OCI-LY7 (cell line): ENCODE results near the gene ULK4. TPM values are rescaled to one million over a fixed set of nuclear protein-coding genes. Genes with fewer than 3 reads are reported as not detected.

Experiments
- BruUV-seq: library from RNA; stranded (reverse); fragments of 400-500 nt; replicated peaks from 2 replicates; lab custom pipeline; 2021; lab: Mats Ljungman, UMichigan
- CTCF ChIA-PET: fragments of 300-600 bp; sonication (Branson Sonifier 250); formaldehyde crosslinking; loops from one replicate; lab custom pipeline; 2022; ENCODE audit warnings: antibody characterized with exemption; ENCODE audit not compliant: unreplicated experiment; lab: Charles Lee
- POLR2A ChIA-PET: fragments of 300-600 bp; sonication (Branson Sonifier 250); formaldehyde crosslinking; loops from one replicate; lab custom pipeline; 2022; ENCODE audit warnings: antibody characterized with exemption; lab: Charles Lee
- DNase-seq: peaks from one replicate; pipeline ENCODE4 v3.0.0-alpha.2; 2015; ENCODE audit warnings: low spot score
- H2AFZ ChIP-seq: fragments of 200-600 bp; sonication (generic), shearing (Covaris generic); 2 replicates; pipeline ENCODE4 v1.6.1; 2014; ENCODE audit warnings: mild to moderate bottlenecking, antibody characterized with exemption, low read length, moderate library complexity
- H3K27ac ChIP-seq: fragments of 200-600 bp; sonication (generic); 2 replicates; pipeline ENCODE4 v1.5.1; 2014; ENCODE audit warnings: mixed run types, low read depth, mild to moderate bottlenecking, moderate library complexity, low read length, inconsistent platforms; ENCODE audit not compliant: poor library complexity, severe bottlenecking
- H3K36me3 ChIP-seq: fragments of 200-600 bp; sonication (generic); 2 replicates; pipeline ENCODE4 v1.6.1; 2014; ENCODE audit warnings: mild to moderate bottlenecking, antibody characterized with exemption, low read length, moderate library complexity, mixed read lengths; ENCODE audit not compliant: insufficient read depth
- H3K4me1 ChIP-seq: fragments of 200-600 bp; sonication (generic); 2 replicates; pipeline ENCODE4 v1.5.1; 2014; ENCODE audit warnings: mild to moderate bottlenecking, low read length; ENCODE audit not compliant: insufficient read depth, poor library complexity, severe bottlenecking
- H3K4me2 ChIP-seq: fragments of 200-600 bp; sonication (generic); 2 replicates; pipeline ENCODE4 v1.6.1; 2014; ENCODE audit warnings: mild to moderate bottlenecking, low read length
- H3K4me3 ChIP-seq: fragments of 200-600 bp; sonication (generic); 2 replicates; pipeline ENCODE4 v1.5.1; 2014; ENCODE audit warnings: mild to moderate bottlenecking, low read depth, low read length; ENCODE audit not compliant: poor library complexity, severe bottlenecking
- H3K79me2 ChIP-seq: fragments of 200-600 bp; sonication (generic); 2 replicates; pipeline ENCODE4 v1.6.1; 2016; ENCODE audit warnings: low read depth, mild to moderate bottlenecking, low read length, moderate library complexity, mixed read lengths; ENCODE audit not compliant: insufficient read depth
- H3K9me2 ChIP-seq: fragments of 200-600 bp; sonication (generic); 2 replicates; pipeline ENCODE4 v1.6.1; 2016; ENCODE audit warnings: mild to moderate bottlenecking, low read length, mixed read lengths; ENCODE audit not compliant: insufficient read depth
- H3K9me3 ChIP-seq: fragments of 200-600 bp; sonication (generic); 2 replicates; pipeline ENCODE4 v1.6.1; 2014; ENCODE audit warnings: mild to moderate bottlenecking, mixed run types, low read length, mixed read lengths
- H4K20me1 ChIP-seq: fragments of 200-600 bp; sonication (generic); 2 replicates; pipeline ENCODE4 v1.6.1; 2014; ENCODE audit warnings: mild to moderate bottlenecking, antibody characterized with exemption, low read length, moderate library complexity, mixed read lengths; ENCODE audit not compliant: insufficient read depth
- EZH2phosphoT487 ChIP-seq: fragments of 200-600 bp; sonication (generic); IDR thresholded peaks from 2 replicates; pipeline ENCODE4 v1.6.1; 2018; ENCODE audit warnings: low read depth, borderline replicate concordance, mild to moderate bottlenecking, mixed run types, antibody characterized with exemption, low read length, moderate library complexity, mixed read lengths
- intact Hi-C: fragments of 100-400 bp; cut with micrococcal nuclease; formaldehyde crosslinking; loops from one replicate; pipeline ENCODE4 v1.10.0; 2022; ENCODE audit not compliant: unreplicated experiment
- total RNA-seq, 2 experiments: library from RNA; depleted of rRNA in 1 of 2; stranded (reverse); fragments of >200 nt in 1 of 2; shearing (Covaris generic) in 1 of 2; gene quantifications; 2 replicates each; pipeline ENCODE4 v1.2.3, GENCODE V29; 2014 to 2022
- TF ChIP-seq, protein P1 (sequence below): fragments of 200-600 bp; sonication (generic); conservative IDR thresholded peaks from 2 replicates; pipeline ENCODE4 v1.5.1; 2014; ENCODE audit warnings: mild to moderate bottlenecking, antibody characterized with exemption, low read length, moderate library complexity, mixed read lengths

Gene ULK4
- total RNA-seq, 2 experiments from 2014 or later, result 18.9 to 21.0 TPM

DNA sequence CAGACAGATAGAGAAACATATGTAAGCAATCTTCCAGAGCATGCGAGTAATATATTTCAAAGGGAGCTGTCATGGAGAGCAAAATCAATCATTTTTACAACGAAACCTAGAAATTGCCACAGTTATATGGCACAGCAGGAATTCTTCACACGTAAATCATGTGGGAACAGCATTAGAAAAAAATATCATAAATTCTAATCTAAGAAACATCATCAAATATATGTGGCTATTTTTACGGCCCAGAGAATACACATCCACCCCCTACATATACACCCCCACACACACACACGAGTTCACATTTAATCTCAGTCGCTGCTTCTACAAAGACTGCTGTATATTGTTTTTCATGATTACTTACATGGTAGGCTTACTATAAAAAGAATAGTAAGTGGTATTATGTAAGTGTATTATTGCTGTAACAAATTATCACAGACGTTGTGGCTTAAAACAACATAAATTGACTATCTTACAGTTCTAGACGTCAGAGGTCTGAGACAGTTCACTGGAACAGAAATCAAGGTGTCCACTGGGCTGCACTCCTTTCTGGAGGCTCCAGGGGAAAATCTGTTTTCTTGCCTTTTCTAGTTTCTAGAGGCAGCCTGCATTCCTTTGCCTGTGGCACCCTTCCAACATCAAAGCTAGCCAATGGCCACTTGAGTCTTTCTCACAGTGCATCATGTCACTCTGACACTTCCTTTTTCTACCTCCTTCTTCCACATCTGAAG is 363.3 kb downstream of the ULK4 start:
- Histone ChIP-seq H3K79me2 (no peaks in the 10 kb centered on the region), H3K36me3 (no peaks in the 10 kb centered on the region), H3K4me3 (no peak overlapping the region), H2AFZ (no peak overlapping the region), H3K9me2 (no peaks in the 10 kb centered on the region), H3K4me2 (no peak overlapping the region), H3K9me3 (no peaks in the 10 kb centered on the region), H4K20me1 (no peaks in the 10 kb centered on the region), H3K27ac (no peak overlapping the region), H3K4me1 (no peaks in the 10 kb centered on the region)
- POLR2A ChIA-PET, result no interaction called here
- BruUV-seq, result no TSS peak
- TF ChIP-seq, protein P1, sequence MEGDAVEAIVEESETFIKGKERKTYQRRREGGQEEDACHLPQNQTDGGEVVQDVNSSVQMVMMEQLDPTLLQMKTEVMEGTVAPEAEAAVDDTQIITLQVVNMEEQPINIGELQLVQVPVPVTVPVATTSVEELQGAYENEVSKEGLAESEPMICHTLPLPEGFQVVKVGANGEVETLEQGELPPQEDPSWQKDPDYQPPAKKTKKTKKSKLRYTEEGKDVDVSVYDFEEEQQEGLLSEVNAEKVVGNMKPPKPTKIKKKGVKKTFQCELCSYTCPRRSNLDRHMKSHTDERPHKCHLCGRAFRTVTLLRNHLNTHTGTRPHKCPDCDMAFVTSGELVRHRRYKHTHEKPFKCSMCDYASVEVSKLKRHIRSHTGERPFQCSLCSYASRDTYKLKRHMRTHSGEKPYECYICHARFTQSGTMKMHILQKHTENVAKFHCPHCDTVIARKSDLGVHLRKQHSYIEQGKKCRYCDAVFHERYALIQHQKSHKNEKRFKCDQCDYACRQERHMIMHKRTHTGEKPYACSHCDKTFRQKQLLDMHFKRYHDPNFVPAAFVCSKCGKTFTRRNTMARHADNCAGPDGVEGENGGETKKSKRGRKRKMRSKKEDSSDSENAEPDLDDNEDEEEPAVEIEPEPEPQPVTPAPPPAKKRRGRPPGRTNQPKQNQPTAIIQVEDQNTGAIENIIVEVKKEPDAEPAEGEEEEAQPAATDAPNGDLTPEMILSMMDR, result no peak
- TF ChIP-seq EZH2phosphoT487, result no peak
- CTCF ChIA-PET, result no interaction called here
- intact Hi-C loops, result no loop called here
- DNase-seq, result no peak

GRCh38 chr3:41593774-41594173 is 368.1 kb downstream of the ULK4 start:
- ChIA-PET CTCF (no interaction called here), POLR2A (no interaction called here)
- BruUV-seq, result no TSS peak
- H3K4me3 ChIP-seq, result no peak overlapping the region
- no peaks in the 10 kb centered on the region for H3K9me3 ChIP-seq
- H3K36me3 ChIP-seq, result no peaks in the 10 kb centered on the region
- intact Hi-C loops, result no loop called here
- H3K4me1 ChIP-seq, result no peaks in the 10 kb centered on the region
- H3K9me2 ChIP-seq, result no peaks in the 10 kb centered on the region
- no peaks in the 10 kb centered on the region for H3K79me2 ChIP-seq
- H3K4me2 ChIP-seq, result no peak overlapping the region
- DNase-seq, result no peak
- no peaks in the 10 kb centered on the region for H4K20me1 ChIP-seq
- H2AFZ ChIP-seq, result no peak overlapping the region
- TF ChIP-seq, protein P1, result no peak
- no peak for TF ChIP-seq EZH2phosphoT487
- H3K27ac ChIP-seq, result no peak overlapping the region

- intact Hi-C loops, result no loop called here
- Histone ChIP-seq H4K20me1 (no peaks in the 10 kb centered on the region), H2AFZ (no peak overlapping the region), H3K9me3 (no peaks in the 10 kb centered on the region), H3K27ac (no peak overlapping the region), H3K9me2 (no peaks in the 10 kb centered on the region), H3K4me2 (no peak overlapping the region), H3K36me3 (no peaks in the 10 kb centered on the region), H3K4me1 (no peaks in the 10 kb centered on the region), H3K79me2 (no peaks in the 10 kb centered on the region), H3K4me3 (no peak overlapping the region)
- ChIA-PET CTCF (no interaction called here), POLR2A (no interaction called here)
- TF ChIP-seq, protein P1, result no peak
- no peak for TF ChIP-seq EZH2phosphoT487
- DNase-seq, result no peak
- no TSS peak for BruUV-seq
Observed at GRCh38 chr3:41592753-41593510, 369.0 kb downstream of the ULK4 start.
